GM19328 (cell line): ENCODE data around the gene IDH3G.

Source experiments
- ATAC-seq: cut with Tn5 transposase; IDR thresholded peaks from one replicate; pipeline ENCODE4 v1.9.1; 2021; ENCODE audit warnings: mild to moderate bottlenecking, moderate library complexity; ENCODE audit not compliant: unreplicated experiment

The IDH3G gene

GRCh38 chrX:153816831-153817690 lies 22.9 kb upstream of the IDH3G start:
- ATAC-seq: no peak

GRCh38 chrX:153814591-153815315 lies 20.6 kb upstream of the IDH3G start:
- no peak for ATAC-seq

GRCh38 chrX:153813161-153813560 lies 19.0 kb upstream of the IDH3G start:
- no peak for ATAC-seq

GRCh38 chrX:153812220-153812619 lies 18.0 kb upstream of the IDH3G start:
- no peak for ATAC-seq

DNA sequence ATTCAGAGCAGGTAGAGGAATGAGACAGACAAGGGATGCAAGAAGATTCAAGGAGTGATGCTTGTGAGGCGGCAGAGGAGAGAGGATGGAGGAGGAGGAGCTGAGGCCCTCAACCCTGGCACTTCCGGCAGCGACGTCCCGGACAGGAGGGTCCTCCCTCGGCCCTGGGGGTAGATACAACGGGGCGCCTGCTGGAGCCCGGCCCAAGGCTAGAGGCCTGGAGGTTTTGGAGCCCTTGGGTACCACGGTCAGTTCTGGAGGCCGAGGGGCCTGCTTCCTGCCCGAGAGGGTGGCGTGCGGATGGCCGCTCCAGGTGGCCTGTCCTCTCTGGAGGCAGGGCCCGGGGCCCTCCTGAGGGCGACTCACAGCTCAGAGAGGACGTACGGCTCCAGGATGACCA lies 13.8 kb upstream of the IDH3G start:
- ATAC-seq: no peak

- no peak for ATAC-seq
Measured at GRCh38 chrX:153806999-153807575, 12.9 kb upstream of the IDH3G start.

DNA sequence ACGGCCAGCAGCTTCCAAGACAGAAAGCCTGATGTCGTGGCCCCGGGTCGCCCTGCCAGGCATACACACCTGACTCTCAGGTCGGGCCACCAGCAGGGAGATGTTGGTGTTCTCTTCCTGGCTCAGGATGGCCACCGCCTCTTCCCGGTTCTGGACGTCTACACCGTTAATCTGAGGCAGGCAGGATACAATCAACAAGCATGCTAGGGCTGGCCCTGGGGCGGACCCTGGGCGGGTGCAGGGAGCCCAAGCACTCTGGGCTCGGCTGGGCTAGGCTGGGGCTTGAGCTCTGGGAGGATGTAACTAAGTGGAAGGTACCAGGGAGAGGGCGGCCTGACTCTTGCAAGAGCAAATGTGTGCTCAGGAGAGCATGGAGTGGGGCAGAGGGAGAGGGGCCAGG lies 11.3 kb upstream of the IDH3G start:
- ATAC-seq: no peak

DNA sequence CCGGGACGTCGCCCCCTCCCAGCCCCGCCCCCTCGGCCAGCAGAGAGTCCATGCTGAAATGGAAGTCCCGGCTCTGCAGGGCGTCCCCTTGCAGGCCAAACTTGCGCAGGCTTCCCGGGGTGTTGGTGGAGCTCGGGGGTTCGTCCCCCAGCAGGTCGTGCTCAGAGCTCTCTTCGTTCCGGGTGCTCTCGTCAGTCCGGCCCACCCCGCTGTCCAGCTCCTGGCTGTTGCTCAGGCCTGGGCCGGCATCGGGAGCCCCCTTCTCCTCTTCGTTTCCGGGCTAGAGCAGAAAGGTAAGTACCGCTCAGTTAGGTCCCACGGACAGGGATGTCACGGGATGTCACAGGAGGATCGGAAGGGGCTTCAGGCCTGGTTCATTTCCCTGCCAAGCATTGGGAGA lies 10.4 kb upstream of the IDH3G start:
- ATAC-seq: no peak

GRCh38 chrX:153804100-153804595 lies 10.0 kb upstream of the IDH3G start:
- ATAC-seq: no peak

DNA sequence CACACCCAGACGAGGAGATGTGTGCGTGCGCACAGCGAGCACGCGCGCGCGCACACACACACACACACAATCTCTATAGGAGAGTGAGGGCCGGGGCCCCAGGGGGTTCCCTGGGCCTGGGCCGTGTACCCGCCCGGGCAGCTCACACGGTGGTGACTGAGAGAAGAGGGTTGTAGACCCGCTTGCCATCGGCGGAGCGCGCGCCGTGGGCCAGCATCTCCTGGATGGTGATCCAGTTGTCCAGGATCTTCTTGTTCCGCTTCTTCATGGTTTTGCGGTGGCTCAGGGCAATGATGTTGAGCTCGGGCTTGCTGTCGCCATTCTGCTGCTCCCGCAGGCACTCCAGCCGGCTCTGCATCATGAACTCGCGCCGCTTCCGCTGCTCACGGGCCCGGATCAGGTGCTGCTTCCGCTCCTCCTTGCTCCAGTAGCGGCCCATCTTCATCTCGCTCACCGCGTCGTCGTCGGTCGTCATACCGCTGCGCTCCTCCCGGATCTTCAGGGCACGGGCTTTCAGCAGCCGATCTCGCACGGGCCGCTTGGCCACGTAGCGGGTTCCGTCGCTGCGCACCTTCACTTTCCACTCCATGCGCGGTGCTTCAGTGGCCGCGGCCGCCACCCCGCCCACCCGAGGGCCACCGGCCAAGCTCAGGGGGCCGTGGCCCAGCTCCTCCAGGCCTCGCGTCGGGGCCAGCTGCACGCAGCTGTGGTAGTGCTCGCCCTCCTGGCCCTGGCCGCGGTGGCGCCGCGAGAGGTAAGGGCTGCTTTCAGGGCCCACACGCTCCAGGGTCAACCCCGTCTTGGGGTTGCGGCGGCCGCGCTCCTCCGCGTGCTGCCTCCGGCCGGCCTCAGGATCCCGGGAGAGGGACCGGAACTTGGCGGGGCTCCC lies 9.3 kb upstream of the IDH3G start:
- ATAC-seq: no peak

DNA sequence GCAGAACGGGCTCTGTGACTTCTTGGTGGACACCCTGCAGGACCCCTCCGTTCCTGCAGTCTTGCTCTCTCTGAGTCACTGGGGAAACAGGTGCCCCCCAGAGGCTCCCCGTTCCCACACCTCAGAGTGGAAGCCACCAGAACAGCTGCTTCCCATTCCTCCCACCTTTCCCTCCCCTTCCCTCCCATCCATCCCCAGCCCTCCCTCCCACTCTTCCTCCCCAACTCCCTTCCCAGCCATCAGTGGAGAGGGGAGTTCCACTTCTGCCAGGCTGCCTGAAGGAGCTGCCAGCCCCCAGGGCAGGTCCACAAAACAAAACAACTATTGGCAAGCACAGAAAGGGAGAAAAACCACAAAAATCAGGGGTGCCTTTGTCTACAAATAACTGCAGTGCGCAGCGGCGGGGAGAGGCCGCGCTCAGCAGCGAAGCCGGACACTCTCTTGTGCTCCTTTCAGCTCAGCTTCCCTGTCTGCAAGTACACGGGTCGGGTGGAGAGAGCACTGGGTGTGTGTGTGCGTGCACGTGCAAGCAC lies 8.4 kb upstream of the IDH3G start:
- no peak for ATAC-seq

GRCh38 chrX:153801669-153802068 lies 7.5 kb upstream of the IDH3G start:
- ATAC-seq: no peak

- no peak for ATAC-seq
Measured at GRCh38 chrX:153800746-153801145, 6.6 kb upstream of the IDH3G start.

DNA sequence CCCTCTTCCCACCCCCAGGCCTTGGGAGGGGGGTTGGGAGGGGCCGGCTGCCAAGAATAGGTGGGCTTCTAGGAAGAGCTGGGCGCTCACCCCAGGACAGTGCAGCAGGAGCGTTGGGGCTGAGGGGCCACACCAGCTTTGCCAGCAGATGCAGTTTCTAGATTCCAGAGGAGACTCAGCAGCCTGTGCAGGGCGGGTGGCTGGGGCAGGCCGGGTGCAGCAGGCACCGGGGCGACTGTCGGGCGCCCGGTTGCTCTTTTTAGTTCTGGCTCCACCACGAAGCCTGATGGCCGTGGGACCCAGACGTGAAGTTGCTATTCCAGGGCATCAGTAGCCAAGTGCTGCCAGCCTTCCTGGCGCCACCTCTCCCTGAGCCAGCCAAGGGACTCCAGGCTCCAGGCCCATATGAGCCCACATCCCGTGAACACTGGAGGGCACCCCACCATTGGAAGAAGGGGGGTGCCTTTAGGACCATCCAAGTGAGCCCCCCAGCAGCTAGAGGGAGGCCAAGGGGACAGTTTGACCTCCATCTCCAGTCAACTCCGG lies 6.1 kb upstream of the IDH3G start:
- no peak for ATAC-seq

DNA sequence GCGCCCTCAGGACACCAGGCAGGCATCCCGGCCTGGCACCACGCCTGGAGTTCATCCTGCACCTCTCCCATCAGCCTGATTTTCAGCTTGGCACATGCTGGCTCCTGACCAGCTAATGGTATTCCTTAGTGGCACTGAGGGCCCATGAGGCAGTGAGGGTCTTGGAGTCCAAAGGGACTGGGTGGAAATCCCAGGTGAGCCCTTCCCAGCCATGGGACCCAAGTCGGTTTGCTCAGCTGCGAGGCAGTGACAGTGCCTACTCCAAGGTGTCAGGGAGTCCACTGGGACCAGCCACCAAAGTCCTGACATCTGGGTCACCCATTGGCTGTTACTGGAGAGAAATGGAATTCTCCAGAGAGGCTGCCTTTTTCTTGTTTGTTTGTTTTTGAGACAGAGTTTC lies 5.2 kb upstream of the IDH3G start:
- no peak for ATAC-seq

GRCh38 chrX:153797415-153798015 lies 3.3 kb upstream of the IDH3G start:
- no peak for ATAC-seq

DNA sequence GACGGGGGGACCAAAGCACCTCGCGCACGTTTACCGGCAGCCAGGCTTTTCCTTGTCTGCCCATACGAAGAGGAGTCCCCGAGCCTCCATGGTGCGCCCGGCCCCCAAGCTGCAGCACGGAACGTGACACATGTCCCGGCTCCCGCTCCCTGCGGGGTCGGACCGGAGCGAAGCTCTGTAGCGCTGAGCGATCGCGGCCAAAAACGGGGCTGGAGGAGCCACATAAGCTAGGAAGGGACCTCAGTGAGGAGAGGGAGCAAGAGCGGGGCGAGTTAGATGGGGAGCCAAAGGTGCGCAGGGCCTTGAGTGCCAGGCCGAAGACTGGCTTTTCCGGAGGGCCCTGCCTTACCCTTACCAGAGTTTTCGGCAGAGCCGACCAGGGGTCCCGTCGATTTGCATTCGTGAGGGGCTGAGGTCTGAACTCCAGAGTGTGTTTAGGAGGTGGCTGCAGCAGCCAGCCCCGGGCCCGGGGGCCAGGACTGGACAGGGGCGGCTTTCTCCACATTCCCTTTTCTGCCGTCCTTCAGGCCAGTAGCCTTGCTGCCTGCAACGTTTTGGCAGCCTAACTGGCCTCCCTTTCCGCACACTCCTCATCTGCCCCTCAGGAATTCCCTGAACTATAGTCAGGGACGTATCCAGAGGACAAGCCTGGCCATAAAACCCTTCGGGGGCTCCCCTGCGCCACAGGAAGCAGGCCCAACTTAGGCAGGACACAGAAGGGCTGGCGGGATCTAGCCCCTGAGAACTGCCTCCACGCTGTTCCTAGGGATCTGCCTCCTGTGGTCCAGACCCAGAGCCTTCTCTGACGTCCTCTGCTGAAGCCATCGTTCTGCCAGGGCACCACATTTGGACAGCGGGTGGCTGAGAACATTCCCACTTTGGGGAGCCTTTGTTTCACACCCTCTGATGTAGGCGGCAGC lies 982 bp upstream of the IDH3G start:
- no peak for ATAC-seq

DNA sequence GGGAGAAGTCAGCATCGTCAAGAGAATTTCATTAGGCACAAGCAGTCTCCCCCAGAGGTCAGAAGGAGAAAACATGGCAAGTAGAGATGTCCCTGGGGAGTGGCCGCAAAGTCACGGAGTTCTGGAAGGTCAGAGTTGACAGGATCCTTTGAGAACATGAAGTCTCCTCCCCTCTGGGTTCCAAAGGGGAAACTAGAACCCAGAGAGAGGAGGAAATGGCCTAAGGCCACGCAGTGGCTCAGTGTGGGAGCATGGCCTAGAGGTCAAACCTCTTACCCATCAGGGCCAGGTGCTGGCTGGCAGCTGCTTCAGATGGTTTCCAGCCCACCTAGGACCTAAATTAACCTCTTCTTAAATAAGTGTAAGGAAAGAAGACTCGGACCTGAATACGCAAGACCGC lies 884 bp downstream of the IDH3G start:
- ATAC-seq: no peak

- no peak for ATAC-seq
Measured at GRCh38 chrX:153792368-153792767, 1.8 kb downstream of the IDH3G start.
